A673 (cell line): ENCODE data around the gene ZNF444.

ENCODE experiments used
- CTCF ChIP-seq: fragments of 300-800, 200-600 bp; sonication (generic); conservative IDR thresholded peaks from 2 replicates; pipeline ENCODE4 v1.5.1; 2017; ENCODE audit warnings: low read depth, mild to moderate bottlenecking, antibody characterized with exemption, low read length, moderate library complexity, mixed read lengths
- EZH2 ChIP-seq: fragments of 200-600 bp; sonication (generic); IDR thresholded peaks from 2 replicates; pipeline ENCODE4 v1.6.1; 2017; ENCODE audit warnings: borderline replicate concordance, low read depth, mild to moderate bottlenecking, mixed read lengths, antibody characterized with exemption, low read length; ENCODE audit not compliant: poor library complexity, severe bottlenecking

GRCh38 chr19:56156768-56157167 is 15.7 kb downstream of the ZNF444 start:
- TF ChIP-seq EZH2 (no peak), CTCF (no peak)
